CD8-positive, alpha-beta memory T cell (primary cell): ENCODE data around the gene TBC1D3B. TPM values are rescaled to one million over a fixed set of nuclear protein-coding genes. Genes with fewer than 3 reads are reported as not detected.
"Not testable (repeated sequence)": the region's sequence is repeated elsewhere in the genome, so short reads cannot be mapped to it uniquely, and the experiment has no call there.

Source experiments
- CTCF ChIA-PET: fragments of 350-600 bp; sonication (Branson Sonifier 250); formaldehyde crosslinking; loops from one replicate; lab custom pipeline; 2021; ENCODE audit warnings: antibody characterized with exemption; lab: Charles Lee
- POLR2A ChIA-PET: fragments of 350-600 bp; sonication (Branson Sonifier 250); formaldehyde crosslinking; loops from one replicate; lab custom pipeline; 2021; ENCODE audit warnings: antibody characterized with exemption; lab: Charles Lee
- DNase-seq, 5 donors: peaks; one replicate each; pipeline versions ENCODE4 v3.0.0 to v3.0.0-alpha.2; 2020 to 2022; ENCODE audit warnings: mixed read lengths in 1 of 5
- H3K27ac ChIP-seq: one replicate; pipeline ENCODE4 v1.7.0; 2013; ENCODE audit warnings: low read depth, mild to moderate bottlenecking, low read length, moderate library complexity
- H3K27me3 ChIP-seq: 2 replicates; pipeline ENCODE4 v1.7.0; 2013; ENCODE audit warnings: low read length, mild to moderate bottlenecking; ENCODE audit not compliant: insufficient read depth, poor library complexity, severe bottlenecking
- H3K36me3 ChIP-seq: 2 replicates; pipeline ENCODE4 v1.7.0; 2013; ENCODE audit warnings: mild to moderate bottlenecking, low read length, moderate library complexity; ENCODE audit not compliant: insufficient read depth
- H3K4me1 ChIP-seq: 2 replicates; pipeline ENCODE4 v1.7.0; 2013; ENCODE audit warnings: mild to moderate bottlenecking, low read length, moderate library complexity; ENCODE audit not compliant: insufficient read depth
- H3K4me3 ChIP-seq: 2 replicates; pipeline ENCODE4 v1.7.0; 2013; ENCODE audit warnings: mild to moderate bottlenecking, low read length
- H3K9me3 ChIP-seq: 2 replicates; pipeline ENCODE4 v1.7.0; 2013; ENCODE audit warnings: mild to moderate bottlenecking, low read length
- H3K27ac Mint-ChIP-seq, 8 donors: one replicate each; pipeline ENCODE4 v1.8.0; 2020 to 2021; ENCODE audit warnings: mixed read lengths in 8 of 8, mild to moderate bottlenecking in 6 of 8, inconsistent platforms in 3 of 8, moderate library complexity in 3 of 8
- H3K27me3 Mint-ChIP-seq, 2 donors: one replicate each; pipeline ENCODE4 v1.8.0; 2020 to 2021; ENCODE audit warnings: mixed read lengths in 2 of 2, mild to moderate bottlenecking in 1 of 2, moderate library complexity in 1 of 2
- H3K36me3 Mint-ChIP-seq, 3 donors: one replicate each; pipeline ENCODE4 v1.8.0; 2020 to 2021; ENCODE audit warnings: mixed read lengths in 3 of 3, inconsistent platforms in 1 of 3, mild to moderate bottlenecking in 1 of 3
- H3K4me1 Mint-ChIP-seq, 3 donors: one replicate each; pipeline ENCODE4 v1.8.0; 2020 to 2021; ENCODE audit warnings: mixed read lengths in 3 of 3, inconsistent platforms in 1 of 3, mild to moderate bottlenecking in 1 of 3
- H3K4me3 Mint-ChIP-seq, 7 donors: one replicate each; pipeline ENCODE4 v1.8.0; 2020 to 2021; ENCODE audit warnings: mixed read lengths in 7 of 7, mild to moderate bottlenecking in 6 of 7, moderate library complexity in 4 of 7, inconsistent platforms in 2 of 7
- H3K9me3 Mint-ChIP-seq, 5 donors: one replicate each; pipeline ENCODE4 v1.8.0; 2020 to 2022; ENCODE audit warnings: mixed read lengths in 5 of 5, mild to moderate bottlenecking in 3 of 5, moderate library complexity in 2 of 5, inconsistent platforms in 1 of 5
- polyA plus RNA-seq: library from polyadenylated mRNA; unstranded; fragments of 300-500 nt; fragmentation: Illumina TruSeq; gene quantifications from one replicate; pipeline ENCODE4 v1.2.3, GENCODE V29; 2021
- total RNA-seq, 2 experiments: library from RNA; stranded (reverse); gene quantifications; one replicate each; pipeline ENCODE4 v1.2.3, GENCODE V29; 2021

TBC1D3B gene
- total and polyA plus RNA-seq, 3 experiments from 2014 or later = 0.49 to 4.4 (median 3.3) TPM

DNA sequence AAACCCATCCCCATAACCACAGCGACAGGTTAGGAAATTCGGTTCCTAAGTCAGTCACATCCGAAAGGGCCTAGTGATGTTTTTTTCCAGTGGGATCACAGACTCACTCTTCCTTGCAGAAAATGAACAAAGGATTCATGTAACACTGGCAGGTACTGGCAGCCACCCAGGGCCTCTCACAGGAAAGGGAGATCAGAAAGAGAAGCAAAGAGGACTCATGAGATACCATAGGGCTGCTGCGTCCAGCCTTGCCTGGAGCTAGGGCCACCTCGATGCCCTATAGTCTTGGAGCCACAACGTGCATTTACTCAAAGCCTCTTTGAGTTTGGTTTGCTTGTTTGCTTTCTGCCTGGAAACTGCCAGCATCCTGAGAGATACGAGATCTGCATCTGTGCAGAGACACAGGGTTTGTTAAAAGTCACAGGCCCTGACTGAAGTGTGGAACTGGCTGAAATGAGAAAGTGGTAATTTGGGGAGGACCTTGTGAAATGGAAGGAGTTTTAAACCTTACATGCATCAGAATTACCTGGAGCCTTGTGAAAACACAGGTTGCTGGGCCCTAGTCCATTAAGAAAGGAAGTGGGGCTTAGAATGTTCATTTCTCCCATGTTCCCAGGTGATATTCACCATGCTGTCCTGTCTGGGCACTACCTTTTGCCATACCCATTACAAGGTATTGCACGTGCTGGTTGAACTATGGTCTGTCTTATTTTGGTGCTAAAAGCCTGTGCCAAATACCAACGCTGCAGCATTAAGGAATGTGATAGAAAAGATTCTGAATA lies 14.3 kb upstream of the TBC1D3B start:
- POLR2A ChIA-PET = interaction anchor here (1.6 to 6.6 kb wide), 2 partner anchors 7 to 16 kb away, joined by 3 to 130 read pairs; no protein-coding TSS in a partner anchor
- peaks cover 0 to 36% (median 1%) of the 10 kb centered on the region in 3 donors for H3K36me3 Mint-ChIP-seq
- not testable (repeated sequence) for H3K9me3 ChIP-seq, H3K36me3 ChIP-seq, H3K27ac ChIP-seq, DNase-seq, H3K4me3 ChIP-seq, H3K9me3 Mint-ChIP-seq, H3K27me3 ChIP-seq, H3K27me3 Mint-ChIP-seq
- peak overlapping the region; percentile 82 to 98 (median 92) for H3K27ac Mint-ChIP-seq
- H3K4me3 Mint-ChIP-seq = peak overlapping the region; percentile 13 to 91 (median 55)
- H3K4me1 Mint-ChIP-seq = peaks cover 58 to 98% (median 89%) of the 10 kb centered on the region in 3 donors
- H3K4me1 ChIP-seq = peaks cover 35% of the 10 kb centered on the region
- CTCF ChIA-PET = interaction anchor here (1.3 kb wide), 1 partner anchor 8 kb away, joined by 4 read pairs; no protein-coding TSS in a partner anchor

DNA sequence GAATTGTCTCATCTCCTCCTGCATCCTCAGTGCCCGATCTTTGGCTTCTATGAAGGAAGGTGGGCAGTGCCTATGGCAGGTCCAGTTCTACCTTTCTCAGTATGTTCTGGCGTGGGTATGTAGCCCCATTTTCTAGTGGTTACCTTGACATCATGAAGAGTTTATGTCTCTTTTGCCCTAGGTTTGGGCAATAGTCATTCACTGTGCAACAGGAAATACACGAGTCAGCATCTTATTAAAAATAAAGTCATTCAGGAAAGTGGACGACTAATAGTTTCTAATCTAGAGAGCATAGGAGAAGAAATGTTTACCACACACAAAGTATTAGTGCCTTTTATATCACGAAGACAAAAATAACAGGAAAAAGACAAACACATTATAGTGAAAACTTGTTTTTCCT lies 13.6 kb upstream of the TBC1D3B start:
- Mint-ChIP-seq H3K4me3 (peak overlapping the region in 6 of 7 donors; percentile 15 to 91 (median 64)), H3K27ac (peak overlapping the region; percentile 82 to 98 (median 92))

DNA sequence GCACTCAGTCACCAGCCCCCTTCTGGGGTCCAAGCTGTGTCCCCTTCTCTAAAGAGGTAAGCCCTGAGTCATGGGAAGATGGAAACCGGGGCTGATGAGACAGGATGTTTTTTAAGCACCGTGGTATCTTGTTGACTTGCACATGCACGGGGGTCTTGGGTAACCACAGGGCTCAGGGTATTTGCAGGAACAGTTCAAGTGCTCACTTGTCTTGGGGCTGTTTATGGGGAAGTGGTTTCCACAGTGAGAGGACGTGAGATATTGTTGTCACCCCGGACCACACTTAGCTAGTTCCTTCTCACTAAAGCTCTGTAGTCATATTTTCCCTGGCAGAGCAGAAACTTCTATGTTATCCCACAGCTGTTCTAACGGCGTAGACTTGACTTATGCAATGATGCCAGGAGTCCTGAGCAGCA lies 12.5 kb upstream of the TBC1D3B start:
- no peaks in the 10 kb centered on the region for H3K36me3 ChIP-seq
- H3K27ac ChIP-seq = peak overlapping the region; percentile 61
- peaks cover 0 to 47% (median 1%) of the 10 kb centered on the region in 3 donors for H3K36me3 Mint-ChIP-seq
- no peaks in the 10 kb centered on the region for H3K9me3 ChIP-seq
- peak in 3 of 5 donors; percentile 54 to 93 (median 72) for DNase-seq
- H3K4me3 ChIP-seq = no peak overlapping the region
- H3K4me1 ChIP-seq = peaks cover 35% of the 10 kb centered on the region
- POLR2A ChIA-PET = interaction anchor here (0.6 to 1.9 kb wide), 9 partner anchors 8 to 380 kb away, joined by 3 to 13 read pairs (median 4); partner anchors contain the start of genes CCL3L1, CCL3L3 and TAF15
- peaks cover 49 to 87% (median 86%) of the 10 kb centered on the region in 3 donors for H3K4me1 Mint-ChIP-seq
- peak overlapping the region; percentile 71 to 100 (median 89) for H3K27ac Mint-ChIP-seq
- peaks cover 0 to 19% of the 10 kb centered on the region in 2 donors for H3K27me3 Mint-ChIP-seq
- peak overlapping the region; percentile 56 to 99 (median 95) for H3K4me3 Mint-ChIP-seq
- no peaks in the 10 kb centered on the region for H3K9me3 Mint-ChIP-seq
- CTCF ChIA-PET = interaction anchor here (1.0 to 1.6 kb wide), 2 partner anchors 22 to 294 kb away, joined by 4 read pairs; partner anchors contain the start of gene CCL4L2
- no peaks in the 10 kb centered on the region for H3K27me3 ChIP-seq

More for the DNA sequence above, 13.6 kb upstream of the TBC1D3B start:
- DNase-seq, CTCF ChIA-PET, H3K27ac ChIP-seq, H3K9me3 ChIP-seq, H3K9me3 Mint-ChIP-seq, H3K36me3 ChIP-seq, H3K4me3 ChIP-seq, POLR2A ChIA-PET, H3K27me3 ChIP-seq: not testable (repeated sequence)
- H3K36me3 Mint-ChIP-seq = peaks cover 0 to 39% (median 1%) of the 10 kb centered on the region in 3 donors
- H3K4me1 Mint-ChIP-seq = peaks cover 53 to 96% (median 91%) of the 10 kb centered on the region in 3 donors
- peaks cover 0 to 11% of the 10 kb centered on the region in 2 donors for H3K27me3 Mint-ChIP-seq
- peaks cover 35% of the 10 kb centered on the region for H3K4me1 ChIP-seq

DNA sequence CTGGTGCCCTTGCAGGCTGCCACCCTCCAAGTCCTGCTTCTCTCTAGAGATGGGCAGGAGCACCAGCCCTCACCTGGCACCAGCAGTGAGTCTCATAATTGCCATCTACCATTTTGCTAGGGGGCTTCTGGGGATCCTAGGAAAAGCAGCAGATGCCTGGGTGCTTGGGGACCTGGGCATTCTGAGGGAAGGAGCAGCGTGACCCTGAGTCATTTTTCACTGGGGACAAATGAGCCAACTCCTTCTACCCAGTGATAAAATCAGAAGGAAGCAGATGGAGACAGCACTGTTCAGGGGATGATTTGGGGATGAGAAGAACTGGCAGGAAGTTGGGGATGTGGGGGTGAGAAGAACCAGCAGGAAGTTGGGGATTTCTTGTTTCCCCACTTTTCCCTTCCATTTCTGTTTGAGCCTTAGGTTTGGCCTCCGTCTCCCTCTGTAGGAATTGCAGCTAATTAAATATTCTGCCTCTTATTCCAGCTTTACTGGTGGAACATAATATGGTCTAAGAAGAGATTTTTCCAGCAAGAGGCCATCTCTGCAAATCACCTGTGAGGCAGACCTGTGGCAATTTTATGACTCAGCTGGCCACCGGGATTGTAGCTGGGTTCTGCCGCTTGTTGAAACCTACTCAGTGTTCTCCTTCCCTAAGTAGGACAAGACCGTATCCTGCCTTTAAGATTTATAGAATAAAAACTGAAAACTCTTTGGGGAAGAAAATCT lies 11.7 kb upstream of the TBC1D3B start:
- peaks cover 49 to 79% (median 78%) of the 10 kb centered on the region in 3 donors for H3K4me1 Mint-ChIP-seq
- ChIA-PET POLR2A (interaction anchor here (1.2 to 1.9 kb wide), 4 partner anchors 7 to 14 kb away, joined by 3 to 13 read pairs (median 5); partner anchors contain the start of genes CCL3L1 and CCL3L3), CTCF (interaction anchor here (1.4 to 1.6 kb wide), 2 partner anchors 9 to 295 kb away, joined by 4 to 5 read pairs; partner anchors contain the start of genes CCL3L1 and CCL3L3)
- H3K36me3 Mint-ChIP-seq = peaks cover 0 to 53% (median 1%) of the 10 kb centered on the region in 3 donors
- H3K9me3 ChIP-seq, H3K9me3 Mint-ChIP-seq, H3K27me3 ChIP-seq, H3K4me3 ChIP-seq, H3K36me3 ChIP-seq: not testable (repeated sequence)
- peak overlapping the region; percentile 71 to 100 (median 89) for H3K27ac Mint-ChIP-seq
- peak overlapping the region; percentile 61 for H3K27ac ChIP-seq
- peak in 1 of 5 donors; percentile 57 for DNase-seq
- peaks cover 35% of the 10 kb centered on the region for H3K4me1 ChIP-seq
- H3K4me3 Mint-ChIP-seq = peak overlapping the region; percentile 56 to 99 (median 95)
- peaks cover 0 to 19% of the 10 kb centered on the region in 2 donors for H3K27me3 Mint-ChIP-seq

DNA sequence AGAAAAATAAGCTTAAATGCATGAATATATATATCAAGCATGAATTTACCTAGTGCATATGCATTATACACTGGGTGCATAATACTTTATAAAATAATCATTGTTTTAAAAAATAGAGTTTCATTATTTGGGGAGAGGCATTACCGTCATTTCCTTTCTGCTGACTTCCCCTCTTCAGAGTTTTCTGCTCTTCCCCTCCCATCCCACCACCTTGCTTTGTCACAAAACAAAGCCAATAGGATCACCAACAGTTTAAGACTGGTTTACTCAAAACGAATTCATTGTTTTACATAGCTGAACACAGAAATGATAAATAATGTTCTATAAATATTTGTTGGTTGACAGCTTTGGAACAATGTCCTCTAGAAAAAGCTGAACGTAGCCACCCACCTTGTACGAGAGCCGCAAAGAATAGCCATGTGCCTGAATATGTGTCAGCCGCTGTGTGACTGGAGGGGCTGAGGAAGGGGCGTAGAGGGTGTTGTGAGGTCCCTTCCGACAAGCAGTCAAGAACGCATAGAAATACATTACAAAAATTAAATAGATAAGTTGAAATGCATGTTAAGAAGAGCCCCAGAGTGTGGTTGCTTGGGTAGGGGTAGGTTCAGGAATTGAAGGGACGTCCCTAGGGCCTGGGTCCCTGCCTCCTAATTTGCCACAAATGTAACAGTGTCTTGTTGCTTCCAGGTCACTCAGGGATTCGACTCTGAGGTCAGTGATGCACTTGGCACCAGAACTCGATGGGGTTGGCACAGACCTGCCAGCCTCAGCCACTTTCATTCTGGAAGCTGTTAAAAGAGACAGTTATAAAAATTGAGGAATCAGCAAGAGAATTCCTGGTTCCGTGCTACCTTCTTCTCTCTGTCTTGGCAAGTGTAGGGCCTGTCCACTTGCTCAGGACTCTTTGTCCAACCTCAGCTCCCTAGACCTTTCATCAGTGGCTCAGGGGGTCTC lies 10.7 kb upstream of the TBC1D3B start:
- DNase-seq, H3K4me3 ChIP-seq, H3K9me3 Mint-ChIP-seq, H3K27me3 ChIP-seq, H3K36me3 ChIP-seq, H3K9me3 ChIP-seq: not testable (repeated sequence)
- CTCF ChIA-PET = interaction anchor here (1.0 to 1.4 kb wide), 3 partner anchors 10 to 296 kb away, joined by 3 to 5 read pairs (median 4); partner anchors contain the start of genes CCL3L1 and CCL3L3
- peaks cover 0 to 24% of the 10 kb centered on the region in 2 donors for H3K27me3 Mint-ChIP-seq
- POLR2A ChIA-PET = interaction anchor here (0.9 to 1.9 kb wide), 4 partner anchors 8 to 16 kb away, joined by 3 to 13 read pairs (median 4); no protein-coding TSS in a partner anchor
- H3K36me3 Mint-ChIP-seq = peaks cover 0 to 58% (median 1%) of the 10 kb centered on the region in 3 donors
- H3K27ac ChIP-seq = peak overlapping the region; percentile 24
- peaks cover 45 to 74% (median 73%) of the 10 kb centered on the region in 3 donors for H3K4me1 Mint-ChIP-seq
- H3K4me3 Mint-ChIP-seq = peak overlapping the region; percentile 56 to 99 (median 95)
- peak overlapping the region; percentile 71 to 100 (median 90) for H3K27ac Mint-ChIP-seq
- H3K4me1 ChIP-seq = peaks cover 31% of the 10 kb centered on the region

GRCh38 chr17:36185416-36185815 lies 9.0 kb upstream of the TBC1D3B start:
- no peak for DNase-seq
- CTCF ChIA-PET = interaction anchor here (1.0 to 1.4 kb wide), 3 partner anchors 10 to 298 kb away, joined by 3 to 5 read pairs (median 3); no protein-coding TSS in a partner anchor
- Histone ChIP-seq H3K27me3 (no peaks in the 10 kb centered on the region), H3K4me3 (no peak overlapping the region), H3K27ac (no peak overlapping the region), H3K9me3 (no peaks in the 10 kb centered on the region), H3K4me1 (peaks cover 17% of the 10 kb centered on the region), H3K36me3 (no peaks in the 10 kb centered on the region)
- Mint-ChIP-seq H3K27me3 (peaks cover 0 to 33% of the 10 kb centered on the region in 2 donors), H3K36me3 (peaks cover 0 to 57% (median 1%) of the 10 kb centered on the region in 3 donors), H3K9me3 (no peaks in the 10 kb centered on the region), H3K27ac (peak overlapping the region; percentile 65 to 100 (median 84)), H3K4me3 (peak overlapping the region; percentile 80 to 99 (median 95)), H3K4me1 (peaks cover 37 to 71% (median 68%) of the 10 kb centered on the region in 3 donors)
- POLR2A ChIA-PET = interaction anchor here (0.6 to 4.6 kb wide), 3 partner anchors 9 to 350 kb away, joined by 3 to 130 read pairs (median 3); partner anchors contain the start of genes CCL3L1 and CCL3L3
